Activated T-helper 2 cell treated with anti-CD3 and anti-CD28 coated beads, Interferon-gamma antibody, Interleukin-2, Interleukin-4, amounts not matched to agents 10 μg/mL and 5 μg/mL and 100 μg/mL, durations not matched to agents 14 hours and 24 hours and 36 hours (primary cell): ENCODE results near the gene PML. TPM values are rescaled to one million over a fixed set of nuclear protein-coding genes. Genes with fewer than 3 reads are reported as not detected.
A peak's percentile ranks its signal among the peaks of the same experiment; 100 is the strongest.

Source experiments
- DNase-seq: peaks from one replicate; pipeline ENCODE4 v3.0.0; 2021; ENCODE audit warnings: low spot score
- H3K27ac Mint-ChIP-seq: one replicate; pipeline ENCODE4 v1.8.0; 2021; ENCODE audit warnings: mixed read lengths
- H3K27me3 Mint-ChIP-seq: one replicate; pipeline ENCODE4 v1.8.0; 2021; ENCODE audit warnings: low read depth, mixed read lengths
- H3K36me3 Mint-ChIP-seq: one replicate; pipeline ENCODE4 v1.8.0; 2021; ENCODE audit warnings: low read depth, mixed read lengths
- H3K4me1 Mint-ChIP-seq: one replicate; pipeline ENCODE4 v1.8.0; 2021; ENCODE audit warnings: low read depth, mixed read lengths
- H3K4me3 Mint-ChIP-seq: one replicate; pipeline ENCODE4 v1.8.0; 2021; ENCODE audit warnings: low read depth, mild to moderate bottlenecking, moderate library complexity, mixed read lengths
- H3K9me3 Mint-ChIP-seq: one replicate; pipeline ENCODE4 v1.8.0; 2021; ENCODE audit warnings: mixed read lengths
- intact Hi-C: fragments of 100-400 bp; cut with micrococcal nuclease; formaldehyde crosslinking; loops from one replicate; pipeline ENCODE4 v1.15.1; 2023
- total RNA-seq: library from RNA; stranded (reverse); gene quantifications from 2 replicates; pipeline ENCODE4 v1.2.3, GENCODE V29; 2022

The PML gene
- total RNA-seq, 1 donor from 2014 or later, result 64.5 TPM

GRCh38 chr15:74007820-74008371 lies 13.4 kb downstream of the PML start:
- Mint-ChIP-seq H3K4me3 (peak overlapping the region; percentile 15), H3K36me3 (peaks cover 87% of the 10 kb centered on the region), H3K9me3 (peaks cover 7% of the 10 kb centered on the region), H3K4me1 (peaks cover 46% of the 10 kb centered on the region), H3K27me3 (no peaks in the 10 kb centered on the region), H3K27ac (peak overlapping the region; percentile 97)
- no peak for DNase-seq
- intact Hi-C loops, result loop anchor here (1.0 to 5.0 kb wide), 2 partner anchors 14 to 41 kb away; partner anchors contain the start of gene PML

- H3K27ac Mint-ChIP-seq, result peak overlapping the region; percentile 28
- peaks cover 85% of the 10 kb centered on the region for H3K36me3 Mint-ChIP-seq
- intact Hi-C loops, result loop anchor here (5.0 kb wide), 1 partner anchor 42 kb away; no protein-coding TSS in a partner anchor
- H3K9me3 Mint-ChIP-seq, result peaks cover under 1% of the 10 kb centered on the region
- no peak for DNase-seq
- peaks cover 44% of the 10 kb centered on the region for H3K4me1 Mint-ChIP-seq
- H3K4me3 Mint-ChIP-seq, result no peak overlapping the region
- H3K27me3 Mint-ChIP-seq, result no peaks in the 10 kb centered on the region
These were observed 14.4 kb downstream of the PML start for GRCh38 chr15:74008901-74009300.

- Mint-ChIP-seq H3K4me1 (peaks cover 46% of the 10 kb centered on the region), H3K4me3 (no peak overlapping the region), H3K9me3 (no peaks in the 10 kb centered on the region), H3K27me3 (no peaks in the 10 kb centered on the region), H3K36me3 (peaks cover 81% of the 10 kb centered on the region), H3K27ac (no peak overlapping the region)
- intact Hi-C loops, result no loop called here
- no peak for DNase-seq
These were observed 16.5 kb downstream of the PML start for GRCh38 chr15:74010929-74011540.

DNA sequence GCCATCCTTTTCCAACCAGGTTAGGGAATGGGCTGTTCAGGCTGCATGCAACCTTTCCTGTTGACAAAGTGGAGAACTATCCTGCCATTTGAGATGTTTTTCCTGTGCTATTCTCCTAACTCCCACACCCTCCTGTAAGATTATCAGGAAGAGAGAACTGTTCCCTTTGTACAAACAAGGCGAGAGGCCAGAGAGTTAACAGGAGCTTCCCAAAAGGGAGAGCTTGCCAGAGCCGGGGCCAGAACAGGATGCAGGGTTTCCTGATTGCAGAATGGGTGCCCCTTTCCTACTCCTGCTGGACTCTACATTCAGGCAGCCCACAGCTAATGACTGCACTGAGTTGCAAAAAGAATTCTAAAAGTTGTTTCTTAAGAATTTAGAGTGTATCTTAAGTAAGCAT lies 17.1 kb downstream of the PML start:
- Mint-ChIP-seq H3K9me3 (no peaks in the 10 kb centered on the region), H3K4me3 (no peak overlapping the region), H3K36me3 (peaks cover 81% of the 10 kb centered on the region), H3K4me1 (peaks cover 42% of the 10 kb centered on the region), H3K27me3 (no peaks in the 10 kb centered on the region), H3K27ac (no peak overlapping the region)
- intact Hi-C loops, result no loop called here
- DNase-seq, result no peak

DNA sequence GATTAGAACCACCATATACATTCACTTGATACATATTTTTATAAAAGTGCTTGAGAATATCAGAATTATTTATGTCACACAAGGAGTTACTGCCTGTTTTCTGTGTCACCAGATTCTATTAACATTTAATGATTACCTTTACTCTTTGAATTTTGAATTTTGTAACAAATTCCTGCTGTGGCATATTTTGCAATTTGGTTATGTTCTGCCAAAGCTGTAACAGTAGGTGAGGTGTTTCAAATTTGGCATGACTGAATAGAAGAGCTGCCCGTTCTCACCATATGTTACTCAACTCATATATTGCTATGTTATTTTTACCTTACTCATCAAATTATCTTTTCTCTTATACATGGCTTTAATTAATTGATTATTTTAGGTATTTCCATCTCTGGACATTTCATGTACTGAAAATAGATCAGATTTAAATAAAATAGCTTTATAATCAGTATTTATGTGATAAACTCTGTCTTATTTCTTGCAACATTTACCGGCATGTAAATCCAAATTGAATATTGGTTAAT lies 18.9 kb downstream of the PML start:
- no peak for DNase-seq
- Mint-ChIP-seq H3K27ac (no peak overlapping the region), H3K27me3 (no peaks in the 10 kb centered on the region), H3K4me1 (peaks cover 26% of the 10 kb centered on the region), H3K4me3 (no peak overlapping the region), H3K36me3 (peaks cover 73% of the 10 kb centered on the region), H3K9me3 (no peaks in the 10 kb centered on the region)
- intact Hi-C loops, result no loop called here

DNA sequence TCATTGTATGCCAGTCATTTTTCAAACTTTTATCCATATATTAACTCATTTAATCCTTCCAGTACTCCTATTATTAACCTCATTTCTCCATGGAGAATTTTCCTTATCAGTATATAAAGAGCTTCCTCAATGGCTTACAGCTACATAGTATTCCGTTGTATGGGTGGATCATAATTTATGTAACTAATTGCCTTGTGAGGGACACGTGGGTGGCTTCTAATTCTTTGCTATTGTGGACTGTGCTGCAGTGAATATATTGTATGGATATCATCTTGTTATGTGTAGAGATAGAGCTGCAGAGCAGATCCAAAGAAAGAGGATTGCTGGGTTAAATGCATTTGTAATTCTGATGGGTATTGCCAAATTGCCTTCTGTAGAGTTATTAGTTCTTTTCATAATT lies 25.2 kb downstream of the PML start:
- H3K9me3 Mint-ChIP-seq, result no peaks in the 10 kb centered on the region
- peaks cover 8% of the 10 kb centered on the region for H3K4me1 Mint-ChIP-seq
- no peaks in the 10 kb centered on the region for H3K27me3 Mint-ChIP-seq
- H3K4me3 Mint-ChIP-seq, result no peak overlapping the region
- DNase-seq, result no peak
- H3K27ac Mint-ChIP-seq, result no peak overlapping the region
- intact Hi-C loops, result no loop called here
- peaks cover 65% of the 10 kb centered on the region for H3K36me3 Mint-ChIP-seq

DNA sequence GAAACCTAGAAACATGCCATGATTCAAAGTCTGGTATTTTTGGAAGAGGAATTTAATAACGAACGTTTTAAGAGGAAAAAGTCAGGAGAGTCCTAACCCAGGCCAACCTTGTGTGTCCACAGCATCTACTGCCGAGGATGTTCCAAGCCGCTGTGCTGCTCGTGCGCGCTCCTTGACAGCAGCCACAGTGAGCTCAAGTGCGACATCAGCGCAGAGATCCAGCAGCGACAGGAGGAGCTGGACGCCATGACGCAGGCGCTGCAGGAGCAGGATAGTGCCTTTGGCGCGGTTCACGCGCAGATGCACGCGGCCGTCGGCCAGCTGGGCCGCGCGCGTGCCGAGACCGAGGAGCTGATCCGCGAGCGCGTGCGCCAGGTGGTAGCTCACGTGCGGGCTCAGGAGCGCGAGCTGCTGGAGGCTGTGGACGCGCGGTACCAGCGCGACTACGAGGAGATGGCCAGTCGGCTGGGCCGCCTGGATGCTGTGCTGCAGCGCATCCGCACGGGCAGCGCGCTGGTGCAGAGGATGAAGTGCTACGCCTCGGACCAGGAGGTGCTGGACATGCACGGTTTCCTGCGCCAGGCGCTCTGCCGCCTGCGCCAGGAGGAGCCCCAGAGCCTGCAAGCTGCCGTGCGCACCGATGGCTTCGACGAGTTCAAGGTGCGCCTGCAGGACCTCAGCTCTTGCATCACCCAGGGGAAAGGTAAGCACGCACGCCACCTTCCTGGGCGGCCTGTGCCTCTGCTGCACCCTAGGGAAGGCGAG lies 28.4 kb downstream of the PML start:
- DNase-seq, result no peak
- H3K4me3 Mint-ChIP-seq, result no peak overlapping the region
- intact Hi-C loops, result no loop called here
- peaks cover 1% of the 10 kb centered on the region for H3K4me1 Mint-ChIP-seq
- H3K27ac Mint-ChIP-seq, result no peak overlapping the region
- no peaks in the 10 kb centered on the region for H3K27me3 Mint-ChIP-seq
- H3K36me3 Mint-ChIP-seq, result peaks cover 52% of the 10 kb centered on the region
- no peaks in the 10 kb centered on the region for H3K9me3 Mint-ChIP-seq

- intact Hi-C loops, result no loop called here
- Mint-ChIP-seq H3K9me3 (no peaks in the 10 kb centered on the region), H3K36me3 (peaks cover 58% of the 10 kb centered on the region), H3K27me3 (no peaks in the 10 kb centered on the region), H3K4me1 (peaks cover 1% of the 10 kb centered on the region), H3K27ac (peak overlapping the region; percentile 59), H3K4me3 (no peak overlapping the region)
- DNase-seq, result no peak
These were observed 30.2 kb downstream of the PML start for GRCh38 chr15:74024687-74025086.

GRCh38 chr15:74025436-74025835 lies 30.9 kb downstream of the PML start:
- Mint-ChIP-seq H3K4me1 (peaks cover 1% of the 10 kb centered on the region), H3K36me3 (peaks cover 54% of the 10 kb centered on the region), H3K9me3 (no peaks in the 10 kb centered on the region), H3K27ac (no peak overlapping the region), H3K27me3 (no peaks in the 10 kb centered on the region), H3K4me3 (no peak overlapping the region)
- no peak for DNase-seq
- intact Hi-C loops, result no loop called here

GRCh38 chr15:74027688-74028087 lies 33.2 kb downstream of the PML start:
- Mint-ChIP-seq H3K4me1 (no peaks in the 10 kb centered on the region), H3K27me3 (no peaks in the 10 kb centered on the region), H3K4me3 (no peak overlapping the region), H3K27ac (no peak overlapping the region), H3K36me3 (peaks cover 56% of the 10 kb centered on the region), H3K9me3 (no peaks in the 10 kb centered on the region)
- intact Hi-C loops, result no loop called here
- no peak for DNase-seq

GRCh38 chr15:74028646-74029045 lies 34.1 kb downstream of the PML start:
- H3K9me3 Mint-ChIP-seq, result no peaks in the 10 kb centered on the region
- H3K36me3 Mint-ChIP-seq, result peaks cover 54% of the 10 kb centered on the region
- intact Hi-C loops, result no loop called here
- no peaks in the 10 kb centered on the region for H3K4me1 Mint-ChIP-seq
- no peak overlapping the region for H3K27ac Mint-ChIP-seq
- no peaks in the 10 kb centered on the region for H3K27me3 Mint-ChIP-seq
- no peak overlapping the region for H3K4me3 Mint-ChIP-seq
- DNase-seq, result no peak

DNA sequence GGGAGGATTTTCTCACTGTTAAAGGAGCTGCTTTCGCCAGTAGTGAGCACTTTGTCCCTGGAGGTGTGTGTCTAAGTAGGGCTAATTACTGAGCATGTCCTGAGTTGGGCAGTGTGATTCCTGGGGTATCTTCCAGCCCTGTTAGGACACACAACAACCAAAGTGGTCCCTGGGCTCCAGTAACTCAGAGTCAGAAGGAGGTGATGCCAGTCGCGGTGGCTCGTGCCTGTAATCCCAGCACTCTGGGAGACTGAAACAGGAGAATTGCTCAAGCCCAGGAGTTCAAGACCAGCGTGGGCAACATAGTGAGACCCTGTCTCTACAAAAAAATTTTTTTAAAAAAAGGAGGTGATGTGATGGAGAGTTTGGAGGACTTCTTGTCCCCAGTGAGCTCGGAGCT lies 37.5 kb downstream of the PML start:
- no peak overlapping the region for H3K4me3 Mint-ChIP-seq
- intact Hi-C loops, result no loop called here
- no peaks in the 10 kb centered on the region for H3K27me3 Mint-ChIP-seq
- no peak for DNase-seq
- no peaks in the 10 kb centered on the region for H3K9me3 Mint-ChIP-seq
- no peaks in the 10 kb centered on the region for H3K4me1 Mint-ChIP-seq
- no peak overlapping the region for H3K27ac Mint-ChIP-seq
- peaks cover 63% of the 10 kb centered on the region for H3K36me3 Mint-ChIP-seq
